Brain microvascular endothelial cell (primary cell): Measurements from ENCODE around the gene ARMC9.

Experiments
- DNase-seq: peaks from one replicate; pipeline ENCODE4 v3.0.0-alpha.2; 2020
- H3K27ac ChIP-seq: fragments of 250-450 bp; sonication (Bioruptor Pico); 2 replicates; pipeline ENCODE4 v1.5.1; 2020; ENCODE audit warnings: mild to moderate bottlenecking, moderate library complexity
- H3K27me3 ChIP-seq: fragments of 250-450 bp; sonication (Bioruptor Pico); replicated peaks from 2 replicates; pipeline ENCODE4 v1.5.1; 2020; ENCODE audit warnings: mild to moderate bottlenecking
- H3K36me3 ChIP-seq: fragments of 250-450 bp; sonication (Bioruptor Pico); replicated peaks from 2 replicates; pipeline ENCODE4 v1.5.1; 2020; ENCODE audit warnings: mild to moderate bottlenecking
- H3K4me3 ChIP-seq: 2 replicates; pipeline ENCODE4 v1.5.1; 2011; ENCODE audit warnings: low read depth, mild to moderate bottlenecking, control low read depth, low read length, moderate library complexity
- CTCF ChIP-seq: IDR thresholded peaks from 2 replicates; pipeline ENCODE4 v1.5.1; 2011; ENCODE audit warnings: low read depth, mild to moderate bottlenecking, moderate library complexity, low read length, control low read depth, inconsistent platforms; ENCODE audit errors: missing control alignments
- in situ Hi-C: cut with HindIII; loops from 2 replicates; pipeline ENCODE4 v1.10.0; 2017; ENCODE audit warnings: low sequenced_read_pairs, low pct_ligation_motif_present

The ARMC9 gene

GRCh38 chr2:231256494-231256893 lies 58.1 kb downstream of the ARMC9 start:
- no peak overlapping the region for H3K4me3 ChIP-seq
- H3K36me3 ChIP-seq: peaks cover 47% of the 10 kb centered on the region
- in situ Hi-C loops: no loop called here
- no peak overlapping the region for H3K27ac ChIP-seq
- no peak for TF ChIP-seq CTCF
- H3K27me3 ChIP-seq: no peaks in the 10 kb centered on the region
- no peak for DNase-seq

GRCh38 chr2:231257763-231258162 lies 59.3 kb downstream of the ARMC9 start:
- H3K27ac ChIP-seq: no peak overlapping the region
- no peak overlapping the region for H3K4me3 ChIP-seq
- no peak for TF ChIP-seq CTCF
- in situ Hi-C loops: no loop called here
- H3K36me3 ChIP-seq: peaks cover 55% of the 10 kb centered on the region
- no peaks in the 10 kb centered on the region for H3K27me3 ChIP-seq
- no peak for DNase-seq

GRCh38 chr2:231258701-231259100 lies 60.3 kb downstream of the ARMC9 start:
- Histone ChIP-seq H3K27ac (no peak overlapping the region), H3K27me3 (no peaks in the 10 kb centered on the region), H3K4me3 (no peak overlapping the region), H3K36me3 (peaks cover 60% of the 10 kb centered on the region)
- TF ChIP-seq CTCF: no peak
- in situ Hi-C loops: no loop called here
- no peak for DNase-seq

GRCh38 chr2:231259104-231259503 lies 60.7 kb downstream of the ARMC9 start:
- Histone ChIP-seq H3K27me3 (no peaks in the 10 kb centered on the region), H3K36me3 (peaks cover 59% of the 10 kb centered on the region), H3K27ac (no peak overlapping the region), H3K4me3 (no peak overlapping the region)
- DNase-seq: no peak
- in situ Hi-C loops: no loop called here
- TF ChIP-seq CTCF: no peak

- H3K27ac ChIP-seq: no peak overlapping the region
- no peak overlapping the region for H3K4me3 ChIP-seq
- no peaks in the 10 kb centered on the region for H3K27me3 ChIP-seq
- no peak for TF ChIP-seq CTCF
- in situ Hi-C loops: no loop called here
- peaks cover 62% of the 10 kb centered on the region for H3K36me3 ChIP-seq
- peak; percentile 38 for DNase-seq
Observed at GRCh38 chr2:231260442-231261208, 62.2 kb downstream of the ARMC9 start.
